H9 (cell line): ENCODE data around the gene NRROS. TPM values are rescaled to one million over a fixed set of nuclear protein-coding genes. Genes with fewer than 3 reads are reported as not detected.

Source experiments
- DNase-seq: peaks from one replicate; pipeline ENCODE4 v3.0.0-alpha.2; 2017
- H2AFZ ChIP-seq: one replicate; pipeline ENCODE4 v1.6.1; 2013; ENCODE audit warnings: mild to moderate bottlenecking, low read length, control low read depth, moderate library complexity
- H2AK5ac ChIP-seq: 2 replicates; pipeline ENCODE4 v1.6.1; 2013; ENCODE audit warnings: low read length, control low read depth, mixed read lengths; ENCODE audit not compliant: insufficient read length
- H2BK120ac ChIP-seq: one replicate; pipeline ENCODE4 v1.6.1; 2013; ENCODE audit warnings: low read depth, mild to moderate bottlenecking, low read length, control low read depth, inconsistent platforms; ENCODE audit not compliant: poor library complexity, severe bottlenecking
- H2BK12ac ChIP-seq: 2 replicates; pipeline ENCODE4 v1.6.1; 2013; ENCODE audit warnings: low read length, control low read depth, mixed read lengths, low read depth; ENCODE audit not compliant: insufficient read length
- H2BK15ac ChIP-seq: 2 replicates; pipeline ENCODE4 v1.6.1; 2013; ENCODE audit warnings: low read depth, low read length, control low read depth
- H2BK20ac ChIP-seq: one replicate; pipeline ENCODE4 v1.6.1; 2013; ENCODE audit warnings: low read depth, mild to moderate bottlenecking, low read length, control low read depth, inconsistent platforms; ENCODE audit not compliant: poor library complexity, severe bottlenecking
- H2BK5ac ChIP-seq: 2 replicates; pipeline ENCODE4 v1.6.1; 2013; ENCODE audit warnings: low read length, control low read depth, mixed read lengths; ENCODE audit not compliant: insufficient read length
- H3K14ac ChIP-seq: 2 replicates; pipeline ENCODE4 v1.6.1; 2013; ENCODE audit warnings: low read length, control low read depth; ENCODE audit not compliant: insufficient read depth
- H3K18ac ChIP-seq: 2 replicates; pipeline ENCODE4 v1.6.1; 2013; ENCODE audit warnings: low read depth, mild to moderate bottlenecking, mixed read lengths, low read length, control low read depth; ENCODE audit not compliant: insufficient read length
- H3K23ac ChIP-seq: 2 replicates; pipeline ENCODE4 v1.6.1; 2013; ENCODE audit warnings: low read length, control low read depth, mixed read lengths, low read depth; ENCODE audit not compliant: insufficient read length
- H3K23me2 ChIP-seq: 2 replicates; pipeline ENCODE4 v1.6.1; 2013; ENCODE audit warnings: low read depth, mild to moderate bottlenecking, mixed read lengths, low read length, control low read depth; ENCODE audit not compliant: insufficient read length, poor library complexity, severe bottlenecking
- H3K27ac ChIP-seq: 2 replicates; pipeline ENCODE4 v1.5.1; 2013; ENCODE audit warnings: low read length, control low read depth, mixed read lengths, low read depth; ENCODE audit not compliant: insufficient read length
- H3K27me3 ChIP-seq: 2 replicates; pipeline ENCODE4 v1.6.1; 2013; ENCODE audit warnings: low read length, control low read depth, inconsistent platforms; ENCODE audit not compliant: insufficient read depth
- H3K4ac ChIP-seq: 2 replicates; pipeline ENCODE4 v1.6.1; 2013; ENCODE audit warnings: low read depth, mild to moderate bottlenecking, control low read depth, inconsistent platforms, low read length, moderate library complexity
- H3K4me1 ChIP-seq: 2 replicates; pipeline ENCODE4 v1.6.1; 2013; ENCODE audit warnings: low read length, control low read depth, inconsistent platforms; ENCODE audit not compliant: insufficient read depth
- H3K4me2 ChIP-seq: 2 replicates; pipeline ENCODE4 v1.6.1; 2013; ENCODE audit warnings: low read length, control low read depth, mixed read lengths; ENCODE audit not compliant: insufficient read length, insufficient read depth
- H3K56ac ChIP-seq: 2 replicates; pipeline ENCODE4 v1.6.1; 2013; ENCODE audit warnings: low read depth, mild to moderate bottlenecking, mixed read lengths, low read length, control low read depth; ENCODE audit not compliant: insufficient read length
- H3K79me1 ChIP-seq: 2 replicates; pipeline ENCODE4 v1.6.1; 2013; ENCODE audit warnings: low read depth, mild to moderate bottlenecking, moderate library complexity, low read length, control low read depth, inconsistent platforms; ENCODE audit not compliant: insufficient read depth, poor library complexity, severe bottlenecking
- H3K79me2 ChIP-seq: 2 replicates; pipeline ENCODE4 v1.6.1; 2013; ENCODE audit warnings: low read length, control low read depth, inconsistent platforms; ENCODE audit not compliant: insufficient read depth
- H3K9ac ChIP-seq: 2 replicates; pipeline ENCODE4 v1.6.1; 2013; ENCODE audit warnings: low read length, control low read depth, mixed read lengths; ENCODE audit not compliant: insufficient read length; ENCODE audit errors: extremely low read depth
- H3K9me3 ChIP-seq: one replicate; pipeline ENCODE4 v1.6.1; 2013; ENCODE audit warnings: low read depth, low read length, inconsistent platforms; ENCODE audit not compliant: control insufficient read depth
- H3T11ph ChIP-seq: one replicate; pipeline ENCODE4 v1.6.1; 2013; ENCODE audit warnings: mild to moderate bottlenecking, low read length, control low read depth, inconsistent platforms
- H4K20me1 ChIP-seq: one replicate; pipeline ENCODE4 v1.6.1; 2013; ENCODE audit not compliant: control insufficient read depth, insufficient read length, insufficient read depth
- H4K5ac ChIP-seq: 2 replicates; pipeline ENCODE4 v1.6.1; 2013; ENCODE audit warnings: low read depth, mild to moderate bottlenecking, mixed read lengths, low read length, control low read depth; ENCODE audit not compliant: insufficient read length
- H4K8ac ChIP-seq: replicated peaks from 2 replicates; pipeline ENCODE4 v1.6.1; 2013; ENCODE audit warnings: low read length, control low read depth, mixed read lengths, low read depth; ENCODE audit not compliant: insufficient read length
- H4K91ac ChIP-seq: 2 replicates; pipeline ENCODE4 v1.6.1; 2013; ENCODE audit warnings: low read depth, mild to moderate bottlenecking, moderate library complexity, mixed read lengths, low read length, control low read depth; ENCODE audit not compliant: insufficient read length
- H3K27ac Mint-ChIP-seq, 3 experiments: 2 replicates in 2 of 3; 3 replicates in 1 of 3; pipeline ENCODE4 v1.8.0; 2020 to 2021; ENCODE audit warnings: mixed read lengths in 3 of 3, mild to moderate bottlenecking in 1 of 3, moderate library complexity in 1 of 3
- H3K27me3 Mint-ChIP-seq: 2 replicates; pipeline ENCODE4 v1.8.0; 2021; ENCODE audit warnings: low read depth, mild to moderate bottlenecking, moderate library complexity, mixed read lengths
- H3K36me3 Mint-ChIP-seq, 3 experiments: 2 replicates in 2 of 3; 3 replicates in 1 of 3; pipeline ENCODE4 v1.8.0; 2020 to 2021; ENCODE audit warnings: low read depth in 3 of 3, mixed read lengths in 3 of 3; ENCODE audit not compliant: insufficient read depth in 1 of 3
- H3K4me1 Mint-ChIP-seq, 2 experiments: 2 replicates each; pipeline ENCODE4 v1.8.0; 2020; ENCODE audit warnings: mixed read lengths in 2 of 2
- H3K4me3 Mint-ChIP-seq, 2 experiments: 2 replicates in 1 of 2; 3 replicates in 1 of 2; pipeline ENCODE4 v1.8.0; 2020 to 2021; ENCODE audit warnings: mild to moderate bottlenecking in 2 of 2, mixed read lengths in 2 of 2, moderate library complexity in 1 of 2
- H3K9me3 Mint-ChIP-seq, 2 experiments: 2 replicates in 1 of 2; 3 replicates in 1 of 2; pipeline ENCODE4 v1.8.0; 2020; ENCODE audit warnings: mild to moderate bottlenecking in 2 of 2, mixed read lengths in 2 of 2, moderate library complexity in 1 of 2
- WGBS: extraction: QIAGEN DNeasy Blood & Tissue Kit; methylation state at CpG from one replicate; pipeline ENCODE4 v1.1.7; 2013; ENCODE audit warnings: missing lambda C conversion rate, low lambda C conversion rate, mixed read lengths; ENCODE audit not compliant: insufficient read length; ENCODE audit errors: extremely low coverage; 5-methylcytosine and 5-hydroxymethylcytosine counted together
- total RNA-seq: library from RNA; stranded (reverse); gene quantifications from 2 replicates; pipeline ENCODE4 v1.2.1, GENCODE V29; 2021
- TF ChIP-seq, protein P1 (sequence below): fragments of 200-600 bp; sonication (generic); conservative IDR thresholded peaks from 3 replicates; pipeline ENCODE4 v1.8.0; 2021; ENCODE audit warnings: antibody characterized with exemption, mild to moderate bottlenecking

NRROS gene
- total RNA-seq, 1 experiment from 2014 or later, result 4.0 TPM

DNA sequence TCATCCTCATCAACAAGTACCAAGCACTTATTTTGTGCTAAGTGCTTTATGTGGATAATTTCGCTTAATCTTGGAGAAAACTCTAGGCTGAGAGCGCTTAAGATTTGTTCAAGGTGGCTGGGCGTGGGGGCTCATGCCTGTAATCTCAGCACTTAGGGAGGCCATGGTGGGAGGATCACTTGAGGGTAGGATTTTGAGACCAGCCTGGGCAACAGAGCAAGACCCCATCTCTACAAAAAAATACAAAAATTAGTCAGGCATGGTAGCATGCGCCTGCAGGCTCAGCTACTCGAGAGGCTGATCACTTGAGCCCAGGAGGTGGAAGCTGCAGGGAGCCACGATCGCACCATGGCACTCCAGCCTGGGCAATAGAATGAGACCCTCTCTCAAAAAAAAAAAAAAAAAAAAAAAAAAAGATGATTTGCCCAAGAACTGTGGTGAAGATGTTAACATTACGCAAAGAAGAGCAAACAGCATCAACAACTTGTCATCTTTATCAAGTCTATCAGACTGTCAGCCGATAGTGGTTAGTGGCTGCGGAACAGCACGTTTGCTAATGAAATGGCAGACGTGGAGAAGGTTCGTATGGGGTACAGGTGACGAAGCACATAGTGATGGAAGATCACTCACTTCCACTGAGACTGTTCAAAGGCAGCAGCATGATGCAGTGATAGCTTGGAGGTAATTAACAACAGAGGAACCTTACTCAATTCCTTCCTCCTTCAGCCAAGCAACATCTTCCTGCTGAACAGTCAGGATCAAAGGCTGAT lies 27.7 kb downstream of the NRROS start:
- Histone ChIP-seq H3K56ac (no peak overlapping the region), H4K20me1 (no peaks in the 10 kb centered on the region), H2BK120ac (no peak overlapping the region), H2BK5ac (no peak overlapping the region), H3T11ph (no peak overlapping the region), H3K4me1 (peaks cover 6% of the 10 kb centered on the region; the same call in 1 of the 2 replicates), H4K91ac (no peak overlapping the region), H2BK15ac (no peak overlapping the region), H3K9me3 (no peaks in the 10 kb centered on the region), H2BK20ac (no peak overlapping the region), H3K14ac (no peak overlapping the region), H3K4ac (no peak overlapping the region), H3K18ac (no peak overlapping the region), H2BK12ac (no peak overlapping the region), H3K23ac (no peak overlapping the region), H3K9ac (no peak overlapping the region), H4K5ac (no peak overlapping the region), H4K8ac (no peak overlapping the region), H2AK5ac (no peak overlapping the region), H3K4me2 (no peak overlapping the region), H3K23me2 (no peaks in the 10 kb centered on the region), H3K27me3 (no peaks in the 10 kb centered on the region), H2AFZ (no peak overlapping the region), H3K79me1 (no peaks in the 10 kb centered on the region), H3K27ac (no peak overlapping the region), H3K79me2 (no peaks in the 10 kb centered on the region)
- Mint-ChIP-seq H3K9me3 (no peaks in the 10 kb centered on the region), H3K27ac (peak overlapping the region in 2 of 3 experiments; percentile 96 to 99; a peak in 3 of 7 replicates), H3K4me1 (peaks cover 25 to 34% of the 10 kb centered on the region in 2 experiments), H3K4me3 (no peak overlapping the region; a peak in 1 of 5 replicates), H3K36me3 (peaks cover 0 to 2% (median 0%) of the 10 kb centered on the region in 3 experiments; a peak in 1 of 7 replicates), H3K27me3 (peaks cover 6% of the 10 kb centered on the region)
- no CpG with 5 or more reads among the region's 14 CpGs for WGBS
- no peak for DNase-seq
- TF ChIP-seq, protein P1, sequence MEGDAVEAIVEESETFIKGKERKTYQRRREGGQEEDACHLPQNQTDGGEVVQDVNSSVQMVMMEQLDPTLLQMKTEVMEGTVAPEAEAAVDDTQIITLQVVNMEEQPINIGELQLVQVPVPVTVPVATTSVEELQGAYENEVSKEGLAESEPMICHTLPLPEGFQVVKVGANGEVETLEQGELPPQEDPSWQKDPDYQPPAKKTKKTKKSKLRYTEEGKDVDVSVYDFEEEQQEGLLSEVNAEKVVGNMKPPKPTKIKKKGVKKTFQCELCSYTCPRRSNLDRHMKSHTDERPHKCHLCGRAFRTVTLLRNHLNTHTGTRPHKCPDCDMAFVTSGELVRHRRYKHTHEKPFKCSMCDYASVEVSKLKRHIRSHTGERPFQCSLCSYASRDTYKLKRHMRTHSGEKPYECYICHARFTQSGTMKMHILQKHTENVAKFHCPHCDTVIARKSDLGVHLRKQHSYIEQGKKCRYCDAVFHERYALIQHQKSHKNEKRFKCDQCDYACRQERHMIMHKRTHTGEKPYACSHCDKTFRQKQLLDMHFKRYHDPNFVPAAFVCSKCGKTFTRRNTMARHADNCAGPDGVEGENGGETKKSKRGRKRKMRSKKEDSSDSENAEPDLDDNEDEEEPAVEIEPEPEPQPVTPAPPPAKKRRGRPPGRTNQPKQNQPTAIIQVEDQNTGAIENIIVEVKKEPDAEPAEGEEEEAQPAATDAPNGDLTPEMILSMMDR, result no peak
